ENCODE data around the gene CDH2.

Gene CDH2

DNA sequence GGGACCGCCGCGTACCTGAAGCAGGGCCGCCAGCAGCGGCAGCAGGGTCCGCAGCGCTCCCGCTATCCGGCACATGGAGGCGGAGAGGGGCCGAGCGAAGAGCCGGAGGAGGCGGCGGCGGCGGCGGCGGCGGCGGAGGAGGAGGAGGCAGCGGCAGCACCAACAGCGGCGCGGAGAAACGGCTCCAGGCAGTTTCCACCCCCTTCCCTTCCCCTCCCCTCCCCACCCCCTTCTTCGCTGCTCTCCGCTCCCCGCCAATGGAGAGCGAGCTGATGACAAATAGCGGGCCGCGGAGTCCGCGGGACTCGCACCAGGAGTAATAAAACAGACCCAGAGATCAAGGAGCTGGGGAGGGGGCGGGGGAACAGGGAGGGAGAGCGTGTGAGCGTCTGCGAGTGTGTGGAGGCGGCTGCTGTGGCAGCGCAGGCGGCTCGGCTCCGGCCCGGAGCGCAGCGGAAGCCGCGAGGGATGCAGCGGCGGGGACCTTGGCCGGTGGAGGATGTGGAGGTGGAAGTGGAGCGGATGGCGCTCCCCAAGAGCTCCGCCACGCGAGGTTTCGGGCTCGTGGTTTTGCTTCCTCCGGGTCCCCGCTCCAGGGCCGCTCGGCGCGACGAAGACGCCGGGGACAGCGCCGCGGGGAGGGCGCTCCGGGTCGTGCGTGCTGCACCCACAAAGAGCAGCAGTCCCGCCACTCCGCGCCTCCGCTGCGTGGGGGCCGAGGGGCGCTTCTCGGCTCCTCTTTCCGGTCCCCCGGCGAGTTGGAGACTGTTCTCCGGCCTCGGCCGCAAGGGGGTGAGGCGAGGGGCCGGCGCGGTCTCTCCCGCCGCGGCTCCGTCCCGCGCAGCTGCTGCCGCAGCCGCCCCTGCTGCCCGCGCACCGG is at the start of gene CDH2:
CDH2 (minus strand) TSS at position 183 of the 880 bp plus-strand sequence; CDS start at position 75, 108 bp downstream.
- no peak for DNase-seq (ENCODE audit: low spot score)

GRCh38 chr18:28212060-28212459 is 35.1 kb upstream of the CDH2 start:
- DNase-seq (ENCODE audit: low spot score) = no peak

DNA sequence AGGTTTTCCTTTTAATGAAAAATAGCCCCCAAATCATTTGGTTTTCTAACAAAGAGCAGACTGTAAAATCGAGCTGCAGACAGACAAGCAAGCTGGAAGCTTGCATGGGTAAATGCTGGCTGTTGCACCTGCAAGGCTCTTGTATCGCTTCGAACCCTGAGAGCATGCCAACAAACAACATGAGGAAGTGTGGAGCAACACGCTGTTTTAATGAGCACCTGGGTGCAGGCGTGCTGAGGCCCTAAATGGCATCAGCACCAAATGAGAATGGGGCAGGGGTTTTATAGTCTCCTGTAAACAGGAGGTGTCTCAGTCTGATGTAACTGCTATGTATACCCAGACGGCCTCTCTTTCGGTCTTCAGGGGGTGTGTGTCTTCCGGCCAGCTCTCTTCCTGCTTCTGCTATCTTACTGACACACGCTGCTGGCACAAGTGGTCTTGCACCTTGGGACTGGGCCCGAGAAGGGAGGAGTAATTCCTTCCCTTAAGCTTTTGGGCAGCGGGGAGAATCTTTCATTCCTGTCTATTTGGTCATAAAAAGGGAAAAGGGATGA is 31.9 kb upstream of the CDH2 start:
- no peak for DNase-seq (ENCODE audit: low spot score)

DNA sequence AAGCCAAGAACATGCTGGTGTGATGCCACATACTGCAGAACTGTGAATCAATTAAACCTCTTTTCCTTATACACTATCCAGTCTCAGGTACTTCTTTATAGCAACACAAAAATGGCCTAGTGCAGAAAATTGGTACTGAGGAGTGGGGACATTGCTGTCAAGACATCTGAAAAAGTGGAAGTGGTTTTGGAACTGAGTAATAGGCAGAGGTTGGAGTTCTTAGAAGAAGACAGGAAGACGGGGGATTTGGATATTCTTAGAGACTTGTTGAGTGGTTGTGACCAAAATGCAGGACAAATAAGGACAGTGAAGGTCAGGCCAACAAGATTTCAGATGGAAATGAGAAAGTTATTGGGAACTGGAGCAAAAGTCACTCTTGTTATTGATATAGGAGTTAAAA is 31.3 kb upstream of the CDH2 start:
- DNase-seq (ENCODE audit: low spot score) = no peak

DNA sequence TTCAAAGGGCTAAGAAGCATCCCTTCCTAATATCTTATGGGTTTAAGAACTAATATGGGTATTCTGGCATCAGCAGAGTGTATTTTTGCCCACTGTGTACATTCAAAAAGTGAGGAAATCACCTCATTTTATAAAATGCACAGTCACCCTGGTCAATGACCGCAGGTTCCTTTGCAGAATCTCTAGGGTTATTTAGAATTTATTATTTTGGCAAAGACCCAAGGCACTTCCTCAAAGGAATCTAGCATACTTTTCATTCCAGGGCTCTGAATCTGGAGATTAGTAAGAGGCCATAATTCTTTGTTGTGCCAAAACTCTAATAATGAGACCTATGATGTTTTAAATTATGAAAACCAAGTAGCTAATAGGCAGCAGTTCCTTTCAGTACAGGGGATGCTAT is 27.2 kb upstream of the CDH2 start:
- DNase-seq (ENCODE audit: low spot score) = no peak

DNA sequence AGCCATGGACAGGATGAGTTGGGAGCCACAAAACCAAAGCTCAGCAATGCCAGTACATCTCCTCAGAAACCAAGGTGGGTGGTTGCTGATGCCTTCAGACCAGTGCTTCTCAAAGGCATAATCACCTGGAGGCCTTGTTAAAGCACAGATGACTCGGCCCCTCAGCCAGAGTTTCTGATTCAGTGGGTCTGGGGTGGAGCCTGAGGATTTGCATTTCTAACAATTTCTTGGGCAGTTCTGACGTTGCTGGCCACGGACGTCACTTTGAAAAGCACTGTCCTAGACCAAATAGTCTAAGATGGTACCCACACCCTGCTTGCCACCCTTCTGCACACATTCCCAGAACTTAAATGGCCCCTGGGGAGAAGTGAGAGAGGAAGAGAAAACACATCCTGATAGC is 24.1 kb upstream of the CDH2 start:
- no peak for DNase-seq (ENCODE audit: low spot score)

GRCh38 chr18:28198620-28199019 is 21.7 kb upstream of the CDH2 start:
- no peak for DNase-seq (ENCODE audit: low spot score)

- no peak for DNase-seq (ENCODE audit: low spot score)
Measured at GRCh38 chr18:28193177-28193778, 16.3 kb upstream of the CDH2 start.

DNA sequence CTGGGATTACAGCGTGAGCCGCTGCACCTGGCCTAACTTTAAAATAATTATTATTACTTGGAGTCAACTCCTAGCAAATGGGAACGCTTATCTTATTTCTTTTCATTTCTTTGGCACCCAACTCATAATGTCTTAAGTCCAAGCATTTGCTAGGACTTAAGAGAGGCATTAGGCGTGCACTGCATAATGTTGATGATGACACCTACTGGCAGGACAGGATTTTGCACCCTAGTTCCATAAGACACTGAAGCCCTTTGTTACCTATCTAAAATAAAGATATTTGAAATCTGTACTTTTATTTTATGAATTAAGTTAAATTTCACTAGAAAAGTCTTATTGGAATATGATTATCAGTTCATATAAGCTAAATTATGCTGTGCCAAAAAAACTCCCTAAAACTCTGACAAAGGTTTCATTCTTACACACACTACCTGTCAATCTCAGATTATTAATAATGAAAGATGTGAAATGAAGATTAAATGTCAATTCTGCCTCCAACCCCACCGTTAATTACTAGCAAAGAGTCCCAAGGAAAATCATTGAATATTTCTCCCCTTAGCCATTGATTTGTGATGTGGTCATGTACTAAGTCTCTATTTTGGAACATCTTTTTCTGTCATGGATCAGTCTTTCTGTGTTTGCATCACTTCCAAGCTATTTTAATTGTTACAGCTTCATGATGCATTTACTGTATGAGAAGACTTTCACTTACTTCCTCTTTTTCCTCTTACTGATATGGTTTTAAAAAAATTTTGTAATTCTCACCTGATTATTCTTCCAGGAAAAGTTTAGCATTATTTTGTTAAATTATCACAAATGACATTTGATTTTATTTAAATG is 12.7 kb upstream of the CDH2 start:
- DNase-seq (ENCODE audit: low spot score) = no peak

DNA sequence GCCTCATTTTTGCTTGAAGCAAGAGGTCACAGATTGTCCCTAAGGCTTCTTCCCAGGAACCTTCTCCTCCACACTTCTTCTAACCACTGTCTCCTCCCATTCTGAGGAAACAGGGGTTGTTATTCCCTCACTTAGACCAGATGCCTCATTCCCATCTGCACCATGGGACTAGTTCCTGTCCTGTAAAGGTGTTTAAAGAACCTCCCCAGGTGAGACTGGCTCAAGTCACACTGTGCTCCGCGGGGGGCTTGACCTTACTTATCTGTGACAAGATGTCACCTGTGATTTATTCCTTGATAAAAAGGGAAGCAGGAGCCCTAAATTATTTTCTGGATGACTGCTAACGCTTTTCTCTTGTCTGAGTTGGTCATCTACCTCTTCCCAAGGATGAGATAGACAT is 8.2 kb upstream of the CDH2 start:
- no peak for DNase-seq (ENCODE audit: low spot score)

- DNase-seq (ENCODE audit: low spot score) = no peak
Measured at GRCh38 chr18:28183418-28184078, 6.6 kb upstream of the CDH2 start.

- no peak for DNase-seq (ENCODE audit: low spot score)
Measured at GRCh38 chr18:28181616-28182015, 4.7 kb upstream of the CDH2 start.

DNA sequence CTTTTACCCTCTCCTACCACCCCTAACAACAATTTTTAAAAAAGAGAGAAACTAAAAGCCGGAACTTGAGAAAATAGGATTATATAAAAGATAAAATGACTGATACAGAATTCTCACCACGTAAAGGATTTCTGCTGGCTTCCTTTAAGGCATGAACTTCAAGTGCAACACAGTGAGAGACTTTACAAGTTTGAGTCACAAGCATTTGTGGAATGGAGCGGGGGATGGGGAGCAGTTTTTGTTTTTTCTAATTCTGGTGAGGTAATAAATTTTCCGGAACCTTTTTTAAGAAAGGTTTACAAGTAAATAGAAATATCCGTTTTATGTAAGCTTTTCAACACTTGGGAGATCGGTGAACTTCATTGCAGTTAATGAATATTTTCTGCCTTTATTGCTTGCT is 1.8 kb upstream of the CDH2 start:
- no peak for DNase-seq (ENCODE audit: low spot score)

- DNase-seq (ENCODE audit: low spot score) = no peak
Measured at GRCh38 chr18:28177828-28178635, 1.1 kb upstream of the CDH2 start.

DNA sequence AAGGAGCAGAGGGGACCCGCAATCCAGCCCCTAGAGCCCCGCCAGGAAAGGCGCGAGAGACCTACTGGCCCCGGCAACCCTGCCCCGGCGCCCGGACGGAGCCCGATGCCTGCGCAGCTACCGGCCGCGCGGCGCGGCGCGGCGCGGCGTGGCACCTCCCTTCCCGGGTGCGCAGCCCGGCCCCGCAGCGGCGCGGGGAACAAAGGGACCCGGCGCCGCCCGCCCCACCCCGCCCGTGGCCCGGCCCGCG is 307 bp downstream of the CDH2 start:
- no peak for DNase-seq (ENCODE audit: low spot score)

DNA sequence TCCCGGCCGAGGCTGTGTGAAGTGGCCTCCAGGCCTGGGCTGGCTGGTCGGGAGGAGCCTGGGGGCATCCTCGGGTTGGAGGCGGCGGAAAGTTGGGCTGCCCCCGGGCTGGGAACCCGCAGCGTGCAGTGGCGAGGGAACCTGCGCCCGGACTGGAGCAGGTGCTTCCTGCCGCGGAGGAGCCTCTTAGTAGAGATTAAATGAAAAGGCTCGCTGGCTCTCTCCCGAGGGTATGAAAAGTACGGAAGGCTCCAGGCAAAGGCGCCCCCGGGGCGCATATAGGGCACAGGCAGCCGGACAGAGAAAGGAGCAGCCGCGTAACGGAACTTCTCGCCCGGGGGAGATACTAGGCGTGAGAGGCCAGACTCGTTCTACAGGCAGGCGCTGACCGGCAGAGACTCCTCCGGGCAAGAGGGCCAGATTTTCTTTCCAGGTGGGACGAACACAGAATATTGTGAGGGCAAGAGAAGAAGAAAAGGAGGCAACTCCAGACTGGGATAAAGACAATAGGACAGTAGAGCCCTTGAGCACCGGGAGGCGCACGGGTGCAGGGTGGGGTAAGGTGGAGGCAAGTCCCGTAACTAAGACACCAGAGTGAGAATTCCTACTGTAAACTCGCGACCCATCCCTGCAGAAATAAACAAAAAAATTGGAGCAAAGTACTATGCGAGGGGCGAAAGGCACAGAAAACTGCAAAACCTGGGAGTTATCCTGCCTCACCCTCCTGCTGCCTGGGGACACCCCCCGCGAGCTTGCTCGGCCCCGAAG is 816 bp downstream of the CDH2 start:
- no peak for DNase-seq (ENCODE audit: low spot score)

DNA sequence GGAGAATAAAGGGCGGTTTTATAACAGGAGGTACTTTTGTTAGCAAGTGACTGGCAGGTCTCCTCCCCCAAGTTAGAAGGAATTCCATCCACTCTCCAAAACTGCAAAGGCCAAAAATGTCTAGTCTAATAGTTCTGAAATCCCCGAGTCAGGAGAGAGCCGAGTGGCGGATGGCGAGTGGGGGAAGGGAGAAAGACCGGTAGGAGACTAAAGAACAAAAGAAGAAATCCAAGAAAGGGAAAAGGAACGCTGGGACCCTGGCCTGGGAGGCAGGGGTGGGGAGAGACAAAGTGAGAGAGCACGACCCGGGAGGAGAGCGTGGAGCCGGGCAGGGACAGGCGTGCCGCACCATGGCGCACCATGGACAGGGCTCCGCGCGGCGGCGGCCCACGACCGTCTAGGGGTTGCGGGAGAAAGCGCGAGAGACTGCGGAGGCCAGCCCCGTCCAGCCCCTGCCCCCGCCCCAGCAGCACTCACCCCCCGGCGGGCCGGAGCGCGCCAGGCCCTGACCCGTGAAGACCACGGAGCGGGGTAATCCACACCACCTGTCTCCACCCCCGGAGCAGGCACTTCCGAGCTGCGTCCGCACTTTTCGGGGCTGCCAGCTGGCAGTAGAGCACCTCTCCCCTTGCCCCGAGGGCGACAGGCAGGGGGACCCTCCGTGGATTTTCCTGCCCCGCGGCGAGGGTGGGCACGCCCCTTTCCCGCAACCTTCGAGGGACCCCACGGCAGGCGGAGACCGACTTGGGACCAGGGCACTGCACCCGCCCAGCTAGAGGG is 1.6 kb downstream of the CDH2 start:
- no peak for DNase-seq (ENCODE audit: low spot score)

DNA sequence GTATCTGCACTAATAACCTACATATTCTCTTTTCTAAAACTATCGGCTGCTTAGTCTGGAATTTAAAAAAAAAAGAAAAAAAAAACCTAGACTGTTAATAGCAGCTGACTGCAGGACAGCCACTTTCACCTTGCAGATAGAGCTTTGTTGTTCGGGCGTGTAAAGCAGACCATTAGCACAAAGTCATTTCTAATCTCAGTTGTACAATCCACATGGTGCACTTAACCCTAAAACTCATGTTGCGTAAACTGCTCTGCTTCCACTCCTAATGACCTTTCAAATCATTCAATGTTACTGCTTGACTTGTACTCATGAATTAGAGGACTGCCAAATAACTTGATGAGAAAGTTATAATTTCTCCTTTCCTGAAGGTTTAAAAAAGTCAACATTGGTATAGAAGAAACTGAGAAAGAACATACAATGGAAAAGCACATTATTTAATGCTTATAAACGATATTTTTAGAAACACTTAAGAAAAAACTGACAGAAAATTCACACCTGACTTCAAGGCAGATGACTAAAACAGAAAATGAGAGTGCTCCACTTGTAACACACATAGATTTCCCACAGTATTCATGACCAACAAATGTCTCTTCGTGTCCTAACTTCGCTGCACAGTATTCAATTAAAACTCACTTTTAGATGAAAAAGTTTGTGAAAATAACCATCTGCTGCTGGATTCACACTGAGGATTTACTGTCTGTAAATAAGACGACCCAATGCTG is 2.6 kb downstream of the CDH2 start:
- DNase-seq (ENCODE audit: low spot score) = no peak

GRCh38 chr18:28171837-28172236 is 5.1 kb downstream of the CDH2 start:
- DNase-seq (ENCODE audit: low spot score) = no peak
